Measurements from ENCODE around the gene CDCA4.
"Not testable (repeated sequence)": the region's sequence is repeated elsewhere in the genome, so short reads cannot be mapped to it uniquely, and the experiment has no call there.

CDCA4 gene

GRCh38 chr14:105034315-105035039 lies 13.6 kb upstream of the CDCA4 start:
- H2AFZ ChIP-seq (ENCODE audit: low read depth, low read length): no peak overlapping the region
- H3K4me2 ChIP-seq (ENCODE audit: low read length): no peak overlapping the region

GRCh38 chr14:105033412-105033900 lies 12.6 kb upstream of the CDCA4 start:
- H4K20me1 ChIP-seq (ENCODE audit: insufficient read depth, low read length); H3K4me1 ChIP-seq (ENCODE audit: low read length); H2AFZ ChIP-seq (ENCODE audit: low read depth, low read length); H3K9ac ChIP-seq (ENCODE audit: low read length); H3K9me3 ChIP-seq (ENCODE audit: insufficient read depth, low read length); H3K79me2 ChIP-seq (ENCODE audit: low read length); H3K4me2 ChIP-seq (ENCODE audit: low read length); H3K27me3 ChIP-seq (ENCODE audit: low read depth, low read length); H3K4me3 ChIP-seq (ENCODE audit: low read length); H3K27ac ChIP-seq (ENCODE audit: low read length); H3K36me3 ChIP-seq (replicated peaks; ENCODE audit: low read depth, low read length): not testable (repeated sequence)

More at GRCh38 chr14:105034315-105035039, 13.6 kb upstream of the CDCA4 start:
- Histone ChIP-seq H3K9ac (ENCODE audit: low read length) (no peak overlapping the region), H4K20me1 (ENCODE audit: insufficient read depth, low read length) (no peaks in the 10 kb centered on the region), H3K27ac (ENCODE audit: low read length) (no peak overlapping the region), H3K9me3 (ENCODE audit: insufficient read depth, low read length) (no peaks in the 10 kb centered on the region), H3K27me3 (ENCODE audit: low read depth, low read length) (no peaks in the 10 kb centered on the region), H3K79me2 (ENCODE audit: low read length) (no peaks in the 10 kb centered on the region), H3K36me3 (replicated peaks; ENCODE audit: low read depth, low read length) (no peaks in the 10 kb centered on the region), H3K4me1 (ENCODE audit: low read length) (no peaks in the 10 kb centered on the region), H3K4me3 (ENCODE audit: low read length) (no peak overlapping the region)
- no peak for TF ChIP-seq CTCF (IDR thresholded peaks at IDR 0.05; ENCODE audit: low read depth, low read length)
- TF ChIP-seq EZH2phosphoT487 (IDR thresholded peaks at IDR 0.05; ENCODE audit: low read depth): no peak

GRCh38 chr14:105032451-105032901 lies 11.6 kb upstream of the CDCA4 start:
- not testable (repeated sequence) for H3K4me2 ChIP-seq (ENCODE audit: low read length); H2AFZ ChIP-seq (ENCODE audit: low read depth, low read length); H3K9me3 ChIP-seq (ENCODE audit: insufficient read depth, low read length); H3K27ac ChIP-seq (ENCODE audit: low read length); H3K79me2 ChIP-seq (ENCODE audit: low read length); H3K36me3 ChIP-seq (replicated peaks; ENCODE audit: low read depth, low read length); H3K27me3 ChIP-seq (ENCODE audit: low read depth, low read length); H3K4me3 ChIP-seq (ENCODE audit: low read length); H3K9ac ChIP-seq (ENCODE audit: low read length); H4K20me1 ChIP-seq (ENCODE audit: insufficient read depth, low read length); H3K4me1 ChIP-seq (ENCODE audit: low read length)

GRCh38 chr14:105030836-105031396 lies 10.0 kb upstream of the CDCA4 start:
- Histone ChIP-seq H3K79me2 (ENCODE audit: low read length) (no peaks in the 10 kb centered on the region), H3K4me2 (ENCODE audit: low read length) (no peak overlapping the region), H3K9ac (ENCODE audit: low read length) (no peak overlapping the region), H3K4me1 (ENCODE audit: low read length) (peaks cover 14% of the 10 kb centered on the region), H3K36me3 (replicated peaks; ENCODE audit: low read depth, low read length) (no peaks in the 10 kb centered on the region), H2AFZ (ENCODE audit: low read depth, low read length) (no peak overlapping the region), H3K9me3 (ENCODE audit: insufficient read depth, low read length) (no peaks in the 10 kb centered on the region), H3K27ac (ENCODE audit: low read length) (no peak overlapping the region), H3K4me3 (ENCODE audit: low read length) (no peak overlapping the region), H4K20me1 (ENCODE audit: insufficient read depth, low read length) (no peaks in the 10 kb centered on the region), H3K27me3 (ENCODE audit: low read depth, low read length) (no peaks in the 10 kb centered on the region)
- TF ChIP-seq EZH2phosphoT487 (IDR thresholded peaks at IDR 0.05; ENCODE audit: low read depth) (no peak), CTCF (IDR thresholded peaks at IDR 0.05; ENCODE audit: low read depth, low read length) (no peak)

GRCh38 chr14:105030194-105030593 lies 9.3 kb upstream of the CDCA4 start:
- H3K27ac ChIP-seq (ENCODE audit: low read length): no peak overlapping the region
- no peaks in the 10 kb centered on the region for H3K9me3 ChIP-seq (ENCODE audit: insufficient read depth, low read length)
- no peak overlapping the region for H3K4me2 ChIP-seq (ENCODE audit: low read length)
- H3K4me3 ChIP-seq (ENCODE audit: low read length): no peak overlapping the region
- H4K20me1 ChIP-seq (ENCODE audit: insufficient read depth, low read length): no peaks in the 10 kb centered on the region
- no peak overlapping the region for H3K9ac ChIP-seq (ENCODE audit: low read length)
- TF ChIP-seq EZH2phosphoT487 (IDR thresholded peaks at IDR 0.05; ENCODE audit: low read depth) (no peak), CTCF (IDR thresholded peaks at IDR 0.05; ENCODE audit: low read depth, low read length) (no peak)
- H3K36me3 ChIP-seq (replicated peaks; ENCODE audit: low read depth, low read length): no peaks in the 10 kb centered on the region
- H3K79me2 ChIP-seq (ENCODE audit: low read length): no peaks in the 10 kb centered on the region
- peaks cover 22% of the 10 kb centered on the region for H3K4me1 ChIP-seq (ENCODE audit: low read length)
- no peaks in the 10 kb centered on the region for H3K27me3 ChIP-seq (ENCODE audit: low read depth, low read length)
- no peak overlapping the region for H2AFZ ChIP-seq (ENCODE audit: low read depth, low read length)

Data from OCI-LY3 (cell line).